ENCODE measurements around the gene MFNG.
"Not testable (repeated sequence)": the region's sequence is repeated elsewhere in the genome, so short reads cannot be mapped to it uniquely, and the experiment has no call there.

MFNG gene

GRCh38 chr22:37486224-37486845 lies at the start of gene MFNG:
TSS of gene MFNG (minus strand) at chr22:37486384. CDS start at chr22:37486177, 207 bp downstream.
- DNase-seq = peak; percentile 66 to 69
- TF ChIP-seq GATA1 (IDR thresholded peaks at IDR 0.05; ENCODE audit: low read depth, low read length) = no peak
- peak; percentile 62 for TF ChIP-seq POLR2A (IDR thresholded peaks at IDR 0.05; ENCODE audit: low read length)

DNA sequence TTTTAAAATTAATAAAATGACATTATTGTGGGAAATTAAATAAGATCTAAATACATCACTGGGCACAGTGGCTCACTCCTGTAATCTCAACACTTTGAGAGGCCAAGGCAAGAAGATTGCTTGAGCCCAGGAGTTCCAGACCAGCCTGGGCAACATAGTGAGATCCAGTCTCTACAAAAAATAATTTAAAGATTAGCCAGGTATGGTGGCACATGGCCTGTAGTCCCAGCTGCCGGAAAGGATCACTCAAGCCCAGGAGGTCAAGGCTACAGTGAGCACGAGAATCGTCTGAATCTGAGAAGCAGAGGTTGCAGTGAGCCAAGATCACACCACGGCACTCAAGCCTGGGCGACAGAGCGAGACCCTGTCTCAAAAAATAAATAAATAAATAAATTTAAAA lies 49.0 kb upstream of the MFNG start:
- DNase-seq = no peak
- TF ChIP-seq POLR2A (IDR thresholded peaks at IDR 0.05; ENCODE audit: low read length) (no peak), GATA1 (IDR thresholded peaks at IDR 0.05; ENCODE audit: low read depth, low read length) (no peak)

- no peak for TF ChIP-seq POLR2A (IDR thresholded peaks at IDR 0.05; ENCODE audit: low read length)
- TF ChIP-seq GATA1 (IDR thresholded peaks at IDR 0.05; ENCODE audit: low read depth, low read length) = no peak
- DNase-seq = no peak
Observed at GRCh38 chr22:37534445-37534844, 48.3 kb upstream of the MFNG start.

DNA sequence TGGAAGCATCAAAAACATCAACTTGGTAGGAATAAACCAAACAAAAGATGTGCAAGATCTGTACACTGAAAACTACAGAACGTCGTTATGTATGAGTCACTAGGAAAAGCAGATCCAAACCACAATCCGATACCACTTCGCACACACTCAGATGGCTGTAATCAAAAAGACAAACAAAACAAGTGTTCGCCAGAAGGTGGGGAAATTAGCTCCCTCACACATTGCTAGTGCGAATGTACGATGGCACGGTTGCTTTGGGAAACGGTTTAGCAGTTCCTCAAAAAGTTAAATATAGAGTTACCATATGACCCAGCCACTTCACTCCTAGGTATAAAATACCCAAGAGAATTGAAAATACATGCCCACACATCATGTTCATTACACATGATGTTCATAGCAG lies 47.8 kb upstream of the MFNG start:
- no peak for DNase-seq
- TF ChIP-seq POLR2A (IDR thresholded peaks at IDR 0.05; ENCODE audit: low read length) (no peak), GATA1 (IDR thresholded peaks at IDR 0.05; ENCODE audit: low read depth, low read length) (no peak)

GRCh38 chr22:37529652-37530345 lies 43.6 kb upstream of the MFNG start:
- TF ChIP-seq GATA1 (IDR thresholded peaks at IDR 0.05; ENCODE audit: low read depth, low read length) = no peak
- TF ChIP-seq POLR2A (IDR thresholded peaks at IDR 0.05; ENCODE audit: low read length) = no peak
- DNase-seq = no peak

- DNase-seq = not testable (repeated sequence)
Observed at GRCh38 chr22:37527952-37528351, 41.8 kb upstream of the MFNG start.

GRCh38 chr22:37527081-37527752 lies 41.0 kb upstream of the MFNG start:
- not testable (repeated sequence) for DNase-seq

DNA sequence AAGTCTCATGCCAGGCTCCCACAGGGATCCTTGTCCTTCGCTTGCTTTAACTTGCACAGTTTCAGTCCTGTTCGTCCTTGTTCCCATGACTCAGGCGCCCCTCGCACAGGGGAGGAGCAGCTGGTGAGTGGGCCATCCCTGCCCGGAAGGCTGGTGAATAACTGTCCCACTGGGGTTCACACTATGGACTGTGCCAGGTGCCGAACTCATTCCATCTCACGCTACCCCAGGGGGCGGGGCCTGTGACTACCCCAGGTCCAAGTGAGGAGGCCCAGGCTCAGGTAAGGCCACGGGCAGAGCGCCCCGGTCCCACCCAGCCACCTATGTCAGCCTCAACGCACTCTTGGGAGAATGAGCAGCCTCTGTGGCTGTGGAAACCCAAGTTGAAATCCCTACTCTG lies 40.2 kb upstream of the MFNG start:
- no peak for DNase-seq
- no peak for TF ChIP-seq POLR2A (IDR thresholded peaks at IDR 0.05; ENCODE audit: low read length)
- no peak for TF ChIP-seq GATA1 (IDR thresholded peaks at IDR 0.05; ENCODE audit: low read depth, low read length)

GRCh38 chr22:37525746-37526350 lies 39.7 kb upstream of the MFNG start:
- no peak for DNase-seq
- no peak for TF ChIP-seq GATA1 (IDR thresholded peaks at IDR 0.05; ENCODE audit: low read depth, low read length)
- TF ChIP-seq POLR2A (IDR thresholded peaks at IDR 0.05; ENCODE audit: low read length) = no peak

DNA sequence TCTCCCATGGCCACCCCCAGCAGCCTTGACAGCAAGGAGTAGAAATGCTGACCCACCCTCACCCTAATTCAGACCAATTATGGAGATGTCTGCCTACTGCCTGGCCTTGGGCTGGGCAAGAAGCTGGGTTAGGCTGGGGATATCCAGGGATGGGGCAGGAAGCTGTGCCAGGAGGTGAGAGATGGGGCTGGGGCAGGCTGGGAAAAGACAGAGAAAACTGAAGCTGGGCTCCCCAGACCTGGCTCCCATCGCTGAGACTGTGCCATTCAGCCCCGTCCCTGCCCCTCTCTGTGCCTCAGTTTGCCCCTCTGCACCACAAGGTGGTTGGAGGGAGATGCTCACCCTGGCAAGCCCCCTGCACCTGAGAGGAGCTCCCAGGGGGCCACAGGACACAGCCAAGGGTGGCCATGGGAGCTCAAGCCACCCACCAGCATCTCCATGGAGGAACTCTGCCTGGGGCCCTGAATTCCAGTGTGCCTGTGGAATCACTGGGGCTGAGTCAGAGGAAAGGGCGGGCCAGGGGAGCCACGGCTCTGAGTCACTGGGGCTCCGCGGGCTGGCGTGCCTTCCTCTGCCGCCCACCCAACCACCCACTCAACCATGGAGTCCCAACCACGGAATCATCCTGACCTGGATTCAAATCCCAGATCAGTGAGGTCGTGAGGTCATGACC lies 39.0 kb upstream of the MFNG start:
- DNase-seq = no peak
- no peak for TF ChIP-seq GATA1 (IDR thresholded peaks at IDR 0.05; ENCODE audit: low read depth, low read length)
- no peak for TF ChIP-seq POLR2A (IDR thresholded peaks at IDR 0.05; ENCODE audit: low read length)

DNA sequence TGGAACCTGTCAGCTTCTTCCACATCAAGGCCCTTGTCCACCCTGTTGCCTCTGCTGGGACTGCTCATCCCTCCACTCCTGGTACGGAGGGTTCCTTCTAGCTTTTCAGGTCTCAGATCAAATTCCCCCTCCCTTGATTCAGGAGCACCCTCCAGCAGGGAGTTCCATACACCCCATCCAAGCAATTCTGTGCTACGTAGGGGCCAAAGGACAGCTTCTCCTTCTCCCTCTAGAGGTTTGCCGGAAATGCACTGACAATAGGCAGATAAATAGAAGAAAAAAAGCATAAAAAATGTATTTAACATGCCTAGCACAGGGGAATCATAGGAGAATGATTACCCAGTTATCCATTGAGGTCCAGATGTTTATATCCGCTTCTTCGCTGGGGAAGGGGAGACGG lies 36.3 kb upstream of the MFNG start:
- TF ChIP-seq GATA1 (IDR thresholded peaks at IDR 0.05; ENCODE audit: low read depth, low read length) (no peak), POLR2A (IDR thresholded peaks at IDR 0.05; ENCODE audit: low read length) (no peak)
- no peak for DNase-seq

DNA sequence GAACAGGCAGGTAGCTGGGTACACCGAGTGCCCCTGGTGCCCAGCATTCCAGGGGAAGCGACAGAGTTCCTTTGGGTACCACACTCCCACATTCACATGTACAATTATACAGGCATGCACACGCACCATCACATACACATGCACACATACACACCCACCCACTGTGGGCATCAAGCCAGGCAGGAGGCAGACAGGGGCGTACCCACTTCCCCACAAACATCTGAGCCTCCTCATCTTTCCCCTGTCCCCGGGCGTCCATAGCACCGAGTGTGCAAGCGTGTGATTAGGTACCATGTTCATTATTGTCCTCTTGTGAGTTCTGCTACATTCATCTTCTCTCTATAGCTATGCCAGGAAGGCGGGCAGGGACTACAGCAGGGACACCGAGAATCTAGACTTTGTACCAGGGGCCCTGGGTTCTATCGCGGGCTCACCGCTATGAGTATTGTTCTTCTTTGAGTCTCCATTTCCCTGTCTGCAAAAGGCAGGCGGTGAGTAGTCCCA lies 35.1 kb upstream of the MFNG start:
- TF ChIP-seq GATA1 (IDR thresholded peaks at IDR 0.05; ENCODE audit: low read depth, low read length) (no peak), POLR2A (IDR thresholded peaks at IDR 0.05; ENCODE audit: low read length) (no peak)
- no peak for DNase-seq

- DNase-seq = no peak
- no peak for TF ChIP-seq POLR2A (IDR thresholded peaks at IDR 0.05; ENCODE audit: low read length)
- TF ChIP-seq GATA1 (IDR thresholded peaks at IDR 0.05; ENCODE audit: low read depth, low read length) = no peak
Observed at GRCh38 chr22:37520776-37521191, 34.6 kb upstream of the MFNG start.
